ENCODE results near the gene ERCC2.
"Not testable (repeated sequence)": the region's sequence is repeated elsewhere in the genome, so short reads cannot be mapped to it uniquely, and the experiment has no call there.

Gene ERCC2

DNA sequence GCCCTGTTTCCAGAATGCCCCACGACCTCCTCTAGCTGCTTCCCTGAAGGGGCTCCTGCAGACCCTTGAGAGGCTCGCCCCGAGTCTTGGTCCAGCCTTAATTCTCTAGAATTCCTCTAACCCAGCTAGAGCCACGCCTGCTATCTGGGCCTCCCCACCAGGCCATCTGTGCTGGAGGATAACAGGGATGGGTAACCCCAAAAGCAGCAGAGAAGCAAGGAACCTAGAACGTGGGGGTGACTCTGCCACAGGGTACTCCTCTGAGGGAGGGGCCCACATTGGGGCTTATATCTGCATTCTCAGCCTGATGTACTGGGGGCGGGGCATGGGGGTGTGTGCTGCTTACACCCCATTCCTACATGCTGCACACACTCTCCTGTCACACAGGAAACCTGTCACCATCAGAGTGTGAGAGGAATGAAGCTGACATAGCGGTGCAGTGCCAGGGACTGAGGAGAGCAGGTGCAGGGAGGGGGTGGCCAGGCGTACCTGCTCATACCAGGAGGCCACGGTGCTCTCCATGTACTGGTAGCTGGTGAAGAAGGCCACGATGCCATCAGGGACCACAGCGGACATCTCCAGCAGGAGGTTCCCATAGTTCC is 16.0 kb downstream of the ERCC2 start:
- DNase-seq (ENCODE audit: low read depth, low spot score): no peak

DNA sequence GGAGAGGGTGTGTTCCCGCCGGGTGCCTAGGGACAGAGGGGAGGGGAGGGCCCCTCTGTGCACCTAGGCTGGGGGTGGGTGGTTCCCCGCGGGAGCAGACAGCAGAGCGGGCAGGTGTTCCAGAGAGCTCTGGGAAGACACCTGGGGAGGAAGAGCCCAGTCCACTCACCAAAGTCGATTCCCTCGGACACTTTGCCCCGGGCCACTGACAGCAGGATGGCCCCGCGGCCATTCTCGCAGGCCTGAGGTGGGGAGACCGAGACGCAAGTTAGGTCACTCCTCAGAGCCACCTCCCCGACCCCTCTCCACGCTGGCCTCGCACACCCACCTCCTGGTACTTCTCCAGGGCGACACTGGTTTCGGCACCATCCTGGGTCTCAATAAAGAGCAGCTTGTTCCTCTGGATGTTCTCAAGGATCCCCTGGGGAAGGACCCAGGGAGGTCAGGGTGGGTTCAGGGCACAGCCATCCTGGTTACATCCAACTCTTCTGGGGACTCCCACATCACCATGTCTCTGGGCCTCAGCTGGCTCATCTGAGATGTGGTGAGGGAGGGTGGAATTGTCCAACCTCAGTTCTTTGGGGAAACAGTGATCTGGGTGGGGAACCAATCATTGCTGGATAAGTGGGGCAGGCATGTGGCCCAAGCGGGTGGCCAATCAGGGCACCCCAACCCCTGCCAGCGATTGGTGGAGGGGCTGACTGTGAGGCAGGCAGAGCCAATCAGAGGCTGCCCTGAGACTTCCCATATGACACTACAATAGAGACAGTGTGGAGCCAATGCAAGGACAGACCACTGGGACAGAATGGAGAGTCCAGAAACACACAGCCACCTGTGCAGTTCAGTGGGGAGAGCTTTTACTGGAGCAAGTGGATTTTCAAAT is 17.2 kb downstream of the ERCC2 start:
- no peak for DNase-seq (ENCODE audit: low read depth, low spot score)

DNA sequence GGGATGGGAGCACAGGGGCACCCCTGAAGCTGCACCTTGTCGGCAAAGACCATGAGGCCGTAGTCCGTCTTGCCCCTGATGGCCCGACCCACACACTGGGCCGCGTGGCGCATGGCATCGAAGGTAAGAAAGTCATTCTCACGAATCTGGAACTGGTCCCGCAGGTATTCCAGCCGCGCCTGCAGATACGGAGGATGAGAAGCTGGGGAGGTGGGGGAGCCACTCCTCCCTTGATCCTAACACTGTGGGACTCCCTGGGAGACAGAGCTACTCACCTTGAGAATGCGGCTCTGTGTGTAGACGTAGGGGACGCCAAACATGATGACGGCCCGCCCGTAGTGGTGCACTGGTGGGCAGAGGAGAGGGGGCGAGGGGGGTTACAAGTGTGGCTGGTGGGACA is 17.9 kb downstream of the ERCC2 start:
- DNase-seq (ENCODE audit: low read depth, low spot score): no peak

DNA sequence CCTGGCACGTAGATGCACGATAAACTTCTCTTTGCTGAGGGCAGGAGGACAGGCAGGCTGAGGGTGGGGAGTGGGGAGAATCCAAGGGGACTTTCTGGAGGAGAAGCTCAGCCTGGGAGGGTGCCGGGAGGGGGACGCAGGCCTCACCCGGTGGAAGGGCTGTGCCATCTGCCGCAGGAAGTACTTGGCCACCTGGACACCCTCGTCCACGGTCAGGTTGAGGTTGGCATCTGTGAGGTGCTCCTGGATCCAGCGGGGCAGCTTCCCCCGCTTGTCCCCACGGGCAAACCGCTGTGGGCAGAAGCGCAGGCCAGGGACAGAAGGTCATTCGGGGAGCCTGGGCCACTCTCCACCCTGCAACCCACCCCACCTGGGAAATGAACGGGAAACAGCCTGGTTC is 18.3 kb downstream of the ERCC2 start:
- DNase-seq (ENCODE audit: low read depth, low spot score): no peak

DNA sequence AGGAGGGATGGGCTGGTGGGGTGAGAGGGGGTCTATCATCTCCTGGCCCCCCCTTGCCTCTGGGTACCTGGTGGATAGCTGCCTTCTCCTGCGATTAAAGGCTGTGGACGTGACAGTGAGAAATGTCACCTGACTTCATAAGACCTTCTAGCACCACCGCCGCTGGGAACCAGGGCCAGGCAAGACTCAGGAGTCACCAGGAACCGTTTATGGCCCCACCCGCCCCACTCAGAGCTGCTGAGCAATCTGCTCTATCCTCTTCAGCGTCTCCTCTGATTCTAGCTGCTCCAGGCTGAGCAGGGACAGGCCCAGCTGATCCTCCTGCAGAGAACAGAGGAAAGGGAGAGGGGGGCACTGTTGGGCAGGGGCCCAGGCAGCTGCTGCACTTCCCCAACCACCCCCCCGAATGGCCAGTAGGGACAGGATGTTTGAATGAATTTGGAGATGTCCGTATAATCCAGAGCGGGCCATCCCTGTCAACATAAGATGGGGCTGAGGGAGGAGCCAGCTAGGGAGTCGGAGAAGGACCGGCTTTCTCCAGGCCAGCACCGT is 18.9 kb downstream of the ERCC2 start:
- no peak for DNase-seq (ENCODE audit: low read depth, low spot score)

DNA sequence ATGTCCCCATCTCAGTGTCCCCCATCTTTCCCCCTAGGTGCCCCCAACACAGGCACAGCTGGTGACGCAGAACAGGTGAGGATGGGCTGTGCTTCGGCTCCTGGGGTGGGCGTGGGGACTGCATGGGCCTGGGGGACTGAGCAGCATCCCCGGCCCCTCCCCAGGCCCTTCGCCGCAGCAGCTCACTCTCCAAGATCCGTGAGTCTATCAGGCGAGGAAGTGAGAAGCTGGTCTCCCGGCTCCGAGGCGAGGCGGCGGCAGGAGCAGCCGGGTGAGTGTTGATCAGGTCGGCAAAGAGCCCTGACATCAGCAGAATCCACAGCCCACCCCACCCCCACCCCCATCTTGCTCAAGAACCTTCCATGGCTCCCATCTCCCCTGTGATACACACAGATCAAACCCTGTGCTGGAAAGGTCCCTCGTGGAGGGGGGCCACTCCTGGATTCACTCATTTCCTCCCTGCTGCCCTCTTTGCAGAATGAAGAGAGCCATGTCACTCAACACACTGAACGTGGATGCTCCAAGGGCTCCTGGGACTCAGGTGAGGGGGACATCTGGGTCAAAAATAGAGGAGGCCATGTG is 19.8 kb downstream of the ERCC2 start:
- no peak for DNase-seq (ENCODE audit: low read depth, low spot score)

DNA sequence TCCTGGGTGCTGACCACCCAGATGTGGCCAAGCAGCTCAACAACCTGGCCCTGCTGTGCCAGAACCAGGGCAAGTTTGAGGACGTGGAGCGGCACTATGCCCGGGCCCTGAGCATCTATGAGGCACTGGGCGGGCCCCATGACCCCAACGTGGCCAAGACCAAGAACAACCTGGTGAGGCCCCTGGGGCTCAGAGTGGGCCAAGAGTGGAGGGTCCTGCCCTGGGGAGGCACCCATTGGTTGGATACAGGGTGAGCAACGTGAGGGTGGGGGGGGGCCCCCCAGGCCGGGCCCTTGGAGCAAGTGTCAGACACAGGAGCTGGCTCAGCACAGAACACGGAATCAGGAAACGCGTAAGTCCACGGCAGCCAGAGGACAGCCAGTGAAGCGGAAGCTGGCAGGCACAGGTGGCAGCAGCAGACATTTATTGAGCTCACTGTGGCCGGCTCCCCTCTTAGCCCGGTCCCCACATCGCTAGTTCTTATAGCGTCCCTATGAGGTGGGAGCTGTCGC is 20.9 kb downstream of the ERCC2 start:
- DNase-seq (ENCODE audit: low read depth, low spot score): no peak

DNA sequence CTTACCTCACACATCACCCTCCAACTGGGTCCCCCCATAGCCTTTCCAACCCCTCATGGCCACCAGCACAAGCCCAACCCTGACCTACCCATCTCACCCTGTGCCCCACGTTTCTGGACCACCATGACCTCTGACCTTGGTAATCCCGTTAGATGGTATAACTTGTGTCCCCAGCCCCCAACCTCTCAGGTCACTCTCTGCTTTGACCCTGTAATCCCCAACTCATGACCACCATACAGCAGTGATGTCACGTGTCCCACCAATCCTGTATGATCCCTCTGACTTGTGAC is 21.3 kb downstream of the ERCC2 start:
- no peak for DNase-seq (ENCODE audit: low read depth, low spot score)

DNA sequence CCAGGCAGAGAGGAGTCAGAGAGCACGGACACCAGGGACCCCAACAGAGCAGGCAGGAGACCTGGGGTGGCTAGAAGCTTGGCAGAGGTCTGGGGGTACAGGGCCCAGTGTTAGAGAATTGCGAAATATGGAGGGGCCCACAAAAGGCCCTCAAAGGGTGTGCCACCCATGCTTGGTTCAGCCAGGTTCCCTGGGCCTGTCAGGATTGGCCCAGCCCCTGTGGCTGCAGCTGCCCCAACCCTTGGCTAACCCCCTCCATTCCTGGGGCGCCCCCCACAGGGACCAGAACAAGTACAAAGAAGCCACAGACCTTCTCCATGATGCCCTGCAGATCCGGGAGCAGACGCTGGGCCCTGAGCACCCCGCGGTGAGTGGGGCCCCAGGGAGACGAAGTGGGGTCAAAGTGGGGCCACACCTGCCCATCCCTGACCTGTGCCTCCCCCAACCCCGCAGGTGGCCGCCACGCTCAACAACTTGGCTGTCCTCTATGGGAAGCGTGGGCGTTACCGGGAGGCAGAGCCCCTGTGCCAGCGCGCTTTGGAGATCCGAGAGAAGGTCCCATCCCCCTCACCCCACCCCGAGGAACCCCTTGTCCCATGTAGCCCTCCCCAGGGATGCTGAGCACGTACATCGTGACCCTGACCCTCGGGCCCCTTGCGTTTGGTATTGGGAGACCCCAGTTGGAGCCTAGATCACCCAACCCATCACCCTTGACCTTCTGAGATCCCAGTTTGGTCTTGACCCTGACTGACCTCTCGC is 21.8 kb downstream of the ERCC2 start:
- DNase-seq (ENCODE audit: low read depth, low spot score): no peak

DNA sequence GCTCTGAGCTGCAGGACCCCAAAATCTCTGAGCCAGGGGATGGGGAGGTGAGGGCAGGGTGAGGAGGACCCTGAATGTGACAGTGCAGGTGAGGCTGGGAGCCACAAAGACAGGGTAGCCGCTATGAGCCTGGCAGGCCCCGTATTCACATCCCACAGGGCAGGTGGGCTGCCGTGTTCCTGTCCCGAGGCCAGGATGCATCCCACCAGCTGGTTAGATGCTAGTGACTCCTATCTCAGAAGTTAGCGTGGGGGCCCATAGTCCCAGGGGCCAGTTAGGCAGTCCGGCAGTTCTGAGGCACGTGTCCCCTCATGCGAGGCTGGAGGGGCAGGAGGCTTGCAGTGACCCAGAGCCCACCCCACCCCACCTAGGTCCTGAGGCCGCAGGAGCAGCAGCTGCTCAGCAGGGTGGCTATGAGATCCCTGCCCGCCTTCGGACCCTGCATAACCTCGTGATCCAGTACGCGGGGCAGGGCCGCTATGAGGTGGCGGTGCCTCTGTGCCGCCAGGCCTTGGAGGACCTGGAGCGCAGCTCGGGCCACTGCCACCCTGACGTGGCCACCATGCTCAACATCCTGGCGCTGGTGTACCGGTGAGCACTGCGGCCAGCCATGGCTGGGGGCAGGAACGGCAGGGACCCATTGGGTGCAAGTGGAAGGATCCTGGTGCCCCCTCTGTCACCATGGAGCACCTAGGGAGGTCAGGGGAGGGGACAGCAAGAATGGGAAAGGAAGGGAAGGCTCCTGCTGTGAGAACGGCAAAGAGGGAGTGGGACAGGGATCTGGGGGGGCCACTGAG is 22.6 kb downstream of the ERCC2 start:
- no peak for DNase-seq (ENCODE audit: low read depth, low spot score)

DNA sequence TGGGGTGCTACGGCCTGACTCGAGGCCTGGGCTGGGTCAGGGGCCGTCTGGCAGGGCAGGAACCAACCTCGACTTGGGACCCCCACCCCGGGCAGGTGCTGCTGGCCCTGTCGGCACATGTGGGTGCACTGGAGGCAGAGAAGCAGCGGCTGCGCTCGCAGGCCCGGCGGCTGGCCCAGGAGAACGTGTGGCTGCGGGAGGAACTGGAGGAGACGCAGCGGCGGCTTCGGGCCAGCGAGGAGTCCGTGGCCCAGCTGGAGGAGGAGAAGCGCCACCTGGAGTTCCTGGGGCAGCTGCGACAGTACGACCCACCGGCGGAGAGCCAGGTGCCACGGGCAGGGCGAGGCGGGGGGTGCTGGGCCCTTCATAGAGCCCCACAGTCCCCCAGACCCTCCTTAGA is 23.9 kb downstream of the ERCC2 start:
- no peak for DNase-seq (ENCODE audit: low read depth, low spot score)

DNA sequence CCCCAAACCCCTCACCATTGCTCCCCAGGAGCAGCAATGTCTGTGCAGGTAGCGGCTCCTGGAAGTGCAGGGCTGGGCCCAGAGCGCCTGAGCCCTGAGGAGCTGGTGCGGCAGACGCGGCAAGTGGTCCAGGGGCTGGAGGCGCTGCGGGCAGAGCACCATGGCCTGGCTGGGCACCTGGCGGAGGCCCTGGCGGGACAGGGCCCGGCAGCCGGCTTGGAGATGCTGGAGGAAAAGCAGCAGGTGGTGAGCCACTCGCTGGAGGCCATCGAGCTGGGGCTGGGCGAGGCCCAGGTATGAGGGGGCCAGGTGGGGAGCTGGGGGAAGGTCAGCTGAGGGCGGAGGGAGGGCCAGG is 24.9 kb downstream of the ERCC2 start:
- DNase-seq (ENCODE audit: low read depth, low spot score): no peak

DNA sequence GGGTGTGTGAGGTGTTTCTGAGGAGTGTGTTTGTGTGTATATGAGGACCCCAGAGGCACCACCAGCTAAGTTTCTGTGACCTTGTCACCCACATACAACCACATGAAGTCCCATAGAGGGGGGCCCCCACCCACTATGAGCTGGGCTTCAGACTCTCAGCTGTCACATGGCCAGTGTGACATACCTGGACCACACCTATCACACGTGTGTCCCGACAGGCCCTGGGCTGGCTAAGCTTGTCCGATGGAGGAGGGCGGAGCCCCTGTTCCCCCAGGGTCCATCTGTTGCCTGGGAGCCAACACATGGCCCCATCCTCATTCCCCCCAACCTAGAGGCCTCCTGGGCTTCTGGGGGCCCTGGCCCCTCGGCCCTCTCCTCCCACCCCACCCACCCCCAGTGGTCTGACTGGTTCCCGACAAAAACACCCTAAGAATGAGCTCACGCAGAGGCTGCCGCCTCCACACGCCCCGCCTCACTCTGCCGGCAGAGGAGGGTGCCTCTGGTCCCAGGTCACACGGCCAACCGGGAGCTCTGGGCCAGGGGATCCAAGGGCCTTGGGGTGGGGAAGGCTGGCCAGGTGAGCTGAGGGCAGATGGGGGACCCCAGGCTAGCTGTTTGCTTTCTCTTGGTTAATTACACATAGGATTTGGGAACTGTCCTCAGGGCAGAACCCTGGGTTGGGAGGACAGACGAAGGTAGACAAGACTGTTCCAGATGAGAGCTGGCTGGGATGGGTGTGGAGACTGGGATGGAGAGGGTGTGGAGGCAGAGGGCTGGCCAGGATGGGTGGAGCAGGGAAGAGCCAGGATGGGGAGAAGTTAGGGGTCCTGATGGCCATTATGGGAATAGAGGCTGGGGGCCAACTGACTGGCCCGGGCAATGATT is 25.5 kb downstream of the ERCC2 start:
- DNase-seq (ENCODE audit: low read depth, low spot score): no peak

DNA sequence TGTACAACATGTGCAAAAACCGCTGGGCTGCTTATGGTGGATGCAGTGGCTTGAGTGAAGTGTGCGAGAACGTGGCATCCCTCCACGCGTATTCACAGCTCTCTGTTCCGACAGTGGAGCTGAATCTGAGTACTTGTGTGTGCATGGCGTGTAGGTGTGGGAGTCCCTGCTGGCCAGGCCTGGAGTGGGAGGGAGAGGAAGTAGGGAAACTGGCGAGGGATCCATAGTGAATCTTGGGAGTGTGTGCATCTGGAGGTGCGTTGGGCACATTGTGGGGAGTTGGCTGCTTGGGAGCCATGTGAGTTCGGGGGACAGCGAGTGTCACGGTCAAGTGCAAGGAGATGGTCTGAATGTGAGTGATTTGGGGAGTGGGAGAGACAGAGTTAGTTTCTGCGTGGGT is 27.5 kb downstream of the ERCC2 start:
- no peak for DNase-seq (ENCODE audit: low read depth, low spot score)

DNA sequence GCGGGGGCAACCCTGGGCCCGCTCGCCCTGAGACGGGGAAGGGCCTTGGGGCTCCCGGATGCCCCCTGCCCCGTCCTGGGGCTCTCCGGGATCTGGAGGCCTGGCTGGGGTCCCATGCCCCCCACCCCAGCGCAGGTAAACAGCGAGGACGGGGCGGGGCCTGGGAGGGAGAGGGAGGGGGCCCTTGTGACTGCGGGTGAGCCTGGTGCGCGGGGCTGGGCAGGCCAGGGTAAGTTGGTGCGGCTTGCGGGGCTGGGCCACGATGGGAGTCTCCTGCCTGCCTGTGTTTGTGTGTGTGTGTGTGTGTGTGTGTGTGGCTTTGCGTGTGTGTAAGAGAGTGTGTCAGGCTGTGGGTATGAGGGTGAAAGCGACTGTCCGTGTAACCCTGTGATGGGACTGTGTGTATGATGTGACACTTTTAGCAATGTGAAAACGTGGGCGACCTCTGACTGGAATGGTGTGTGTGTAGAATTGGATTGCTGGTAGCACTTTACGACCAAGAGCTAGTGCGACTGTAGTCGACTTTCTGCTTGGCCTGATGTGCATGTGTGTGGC is 29.4 kb downstream of the ERCC2 start:
- DNase-seq (ENCODE audit: low read depth, low spot score): no peak

DNA sequence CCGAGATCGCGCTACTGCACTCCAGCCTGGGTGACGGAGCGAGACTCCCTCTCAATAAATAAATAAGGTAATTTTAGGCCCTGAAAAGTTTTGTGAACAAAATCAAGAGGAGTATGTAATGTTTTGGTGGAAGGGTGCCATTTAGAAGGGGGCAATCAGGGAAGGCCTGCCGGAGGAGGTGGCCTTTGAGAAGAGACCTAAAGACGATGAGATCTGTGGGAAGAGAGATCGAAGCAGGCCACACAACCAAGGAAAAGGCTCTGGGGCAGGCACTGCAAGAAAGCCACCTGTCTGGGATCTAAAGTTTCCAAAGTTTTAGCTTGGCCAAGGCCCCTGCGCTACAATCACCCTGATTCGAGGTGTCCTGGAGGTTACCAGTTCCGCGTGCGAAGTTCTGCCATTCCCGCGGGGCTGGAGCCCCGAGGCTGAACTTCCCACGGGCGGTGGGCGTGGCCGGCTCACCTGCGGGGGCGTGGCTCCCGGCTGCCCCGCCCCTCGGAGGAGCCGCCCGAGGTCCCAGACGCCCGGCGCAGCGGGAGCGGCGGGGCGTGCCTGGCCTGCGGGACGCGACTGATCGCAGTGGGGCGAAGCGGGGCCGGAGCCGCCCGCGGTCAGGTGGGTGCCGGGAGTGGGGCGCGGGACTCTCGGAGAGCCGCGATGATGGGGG is 30.0 kb downstream of the ERCC2 start, which contains the start of gene KLC3:
TSS of gene KLC3 (plus strand) at position 519 of the 667 bp plus-strand sequence. CDS start 4,792 bp downstream, outside the sequence.
- DNase-seq (ENCODE audit: low read depth, low spot score): no peak

DNA sequence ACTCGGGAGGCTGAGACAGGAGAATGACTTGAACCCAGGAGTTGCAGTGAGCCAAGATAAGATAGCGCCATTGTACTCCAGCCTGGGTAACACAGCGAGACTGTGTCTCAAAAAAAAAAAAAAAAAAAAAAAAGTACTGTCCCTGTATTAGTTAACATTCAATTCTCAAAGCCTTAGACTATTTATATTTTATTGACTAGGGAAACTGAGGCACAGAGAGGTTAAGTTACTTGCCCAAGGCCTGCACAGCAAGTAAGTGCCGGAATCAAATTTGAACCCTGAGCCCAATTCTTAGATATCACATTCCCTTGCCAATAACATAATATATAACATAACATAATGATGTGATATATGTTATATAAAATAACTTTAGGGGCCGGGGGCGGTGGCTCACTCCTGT is 30.7 kb downstream of the ERCC2 start:
- no peak for DNase-seq (ENCODE audit: low read depth, low spot score)

DNA sequence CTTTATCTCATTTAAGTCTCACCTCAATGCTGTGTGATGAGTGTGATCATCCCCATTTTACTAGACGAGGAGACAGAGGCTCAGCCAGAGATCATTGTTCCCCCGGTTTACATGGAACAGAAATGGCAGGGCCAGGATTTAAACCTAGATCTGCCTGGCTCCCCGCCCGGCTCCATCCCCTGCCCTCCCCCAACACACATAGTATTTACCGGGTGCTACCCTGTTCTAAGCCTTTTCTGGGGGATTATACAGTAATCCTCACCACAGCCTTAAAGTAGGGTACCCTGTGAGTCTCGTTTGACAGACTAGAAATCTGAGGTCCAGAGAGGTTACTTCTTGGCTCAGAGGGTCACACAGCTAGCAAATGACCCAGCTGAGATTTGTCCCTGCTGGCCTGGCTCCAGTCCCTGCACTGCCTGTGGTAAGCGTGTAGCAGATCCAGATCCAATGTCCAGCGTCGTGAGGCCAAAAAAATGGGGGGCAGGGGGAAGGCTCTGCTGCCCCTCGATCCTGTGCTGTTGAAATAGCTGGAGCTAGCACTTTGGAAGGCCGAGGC is 33.6 kb downstream of the ERCC2 start:
- DNase-seq (ENCODE audit: low read depth, low spot score): no peak

DNA sequence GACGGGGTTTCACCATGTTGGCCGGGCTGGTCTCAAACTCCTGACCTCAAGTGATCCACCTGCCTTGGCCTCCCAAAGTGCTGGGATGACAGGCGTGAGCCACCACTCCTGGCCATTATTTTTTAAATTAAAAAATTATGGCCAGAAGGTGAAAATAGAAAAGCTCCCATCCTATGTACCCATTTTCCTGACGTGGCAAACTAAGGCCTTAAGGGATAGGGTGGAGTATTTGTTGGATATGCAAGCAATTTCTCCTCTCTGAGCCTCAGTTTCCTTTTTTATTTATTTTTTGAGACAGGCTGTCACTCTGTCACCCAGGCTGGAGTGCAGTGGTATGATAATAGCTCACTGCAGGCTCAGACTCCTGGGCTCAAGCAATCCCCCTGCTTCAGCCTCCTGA is 35.5 kb downstream of the ERCC2 start:
- DNase-seq (ENCODE audit: low read depth, low spot score): not testable (repeated sequence)

All from smooth muscle cell of the brain vasculature (primary cell).